ENCODE results near the gene ZNF700. TPM values are rescaled to one million over a fixed set of nuclear protein-coding genes. Genes with fewer than 3 reads are reported as not detected.
"Not testable (repeated sequence)": the region's sequence is repeated elsewhere in the genome, so short reads cannot be mapped to it uniquely, and the experiment has no call there.

The ZNF700 gene
- total and polyA plus RNA-seq, 2 donors (not counting 3 experiments of a cell fraction or from before 2014, with no cell fraction given): 2.3 to 7.9 TPM

DNA sequence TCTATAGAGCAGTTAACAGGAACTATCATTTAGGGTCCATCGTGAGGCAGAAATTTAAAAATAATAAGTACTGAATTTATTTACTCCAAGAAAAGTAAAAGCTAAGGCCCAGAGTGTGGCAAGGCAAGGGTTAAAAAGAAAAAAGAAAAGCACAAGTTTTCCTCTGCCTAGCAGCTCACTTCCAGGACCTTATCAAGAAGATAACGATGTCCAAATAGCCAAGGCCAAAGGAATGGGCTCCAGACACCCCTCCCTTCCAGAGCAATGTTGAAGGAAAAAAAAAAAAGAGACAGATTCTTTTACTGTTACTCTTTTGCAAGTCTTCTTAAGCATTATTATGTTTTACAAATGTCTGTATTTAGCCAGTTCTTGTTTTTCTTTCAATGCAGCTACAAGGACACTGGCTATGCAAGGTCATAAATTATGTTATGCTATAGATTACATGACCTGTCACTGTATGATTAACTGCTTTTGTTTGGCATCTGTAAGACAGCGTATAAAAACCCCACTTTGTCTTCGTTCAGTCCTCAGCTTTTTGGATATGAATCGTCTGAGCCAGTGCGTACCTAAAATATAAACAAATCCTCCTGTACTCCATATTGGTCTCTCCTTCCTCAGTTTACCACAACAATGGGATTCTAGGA, 2.9 kb upstream of the ZNF700 start:
- Histone ChIP-seq H3K79me2 (ENCODE audit: control insufficient read depth, insufficient read depth, low read length) (no peaks in the 10 kb centered on the region), H4K20me1 (replicated peaks; ENCODE audit: control insufficient read depth, extremely low read depth, insufficient read depth, low read length) (no peaks in the 10 kb centered on the region), H2AFZ (ENCODE audit: low read depth, low read length) (no peak overlapping the region), H3K36me3 (ENCODE audit: control insufficient read depth in 2 of 2, extremely low read depth in 1 of 2, insufficient read depth in 2 of 2, low read length in 2 of 2) (no peaks in the 10 kb centered on the region), H3K9me3 (replicated peaks; ENCODE audit: control insufficient read depth, insufficient read depth, low read length) (no peaks in the 10 kb centered on the region), H3K4me3 (replicated peaks in 1 of 3; ENCODE audit: insufficient read depth in 1 of 3, low read depth in 1 of 3, low read length in 3 of 3) (no peak overlapping the region), H3K9ac (replicated peaks; ENCODE audit: extremely low read depth, insufficient read depth, low read length) (no peak overlapping the region), H3K4me2 (ENCODE audit: insufficient read depth, low read length) (no peak overlapping the region), H3K9me1 (replicated peaks; ENCODE audit: control insufficient read depth, extremely low read depth, insufficient read depth, low read length) (no peaks in the 10 kb centered on the region), H3K27me3 (ENCODE audit: control insufficient read depth in 2 of 2, insufficient read depth in 2 of 2, low read length in 2 of 2) (no peaks in the 10 kb centered on the region), H3K27ac (ENCODE audit: insufficient read depth, low read depth, low read length) (no peak overlapping the region), H3K4me1 (ENCODE audit: control insufficient read depth, extremely low read depth, insufficient read depth, low read length) (peaks cover 15% of the 10 kb centered on the region)
- FAIRE-seq: no peak
- no peak for DNase-seq (ENCODE audit: low read depth, low spot score)
- ChIA-PET CTCF (interaction anchor here (2.5 to 4.0 kb wide), 3 partner anchors 42 to 750 kb away, joined by 20 to 162 read pairs (median 21); no protein-coding TSS in a partner anchor), POLR2A (no interaction called here)
- dilution Hi-C loops (cut with MboI; ENCODE audit: extremely low pct_ligation_motif_present, low sequenced_read_pairs): no loop called here
- no peak for TF ChIP-seq MYC (IDR thresholded peaks at IDR 0.05; ENCODE audit: low read depth, low read length)
- no peak for TF ChIP-seq EZH2 (IDR thresholded peaks at IDR 0.05; ENCODE audit: borderline replicate concordance, low read depth, low read length, severe bottlenecking)
- no peak for TF ChIP-seq CTCF (IDR thresholded peaks at IDR 0.05; ENCODE audit: extremely low read depth in 1 of 2, insufficient read depth in 1 of 2, low read depth in 1 of 2, low read length in 2 of 2)
- no peak for TF ChIP-seq JUN (IDR thresholded peaks at IDR 0.05; ENCODE audit: borderline replicate concordance, insufficient read depth, insufficient read length, low read depth)
- no peak for TF ChIP-seq FOS (IDR thresholded peaks at IDR 0.05; ENCODE audit: borderline replicate concordance, insufficient read depth, low read length)
- no peak for TF ChIP-seq POLR2AphosphoS5 (IDR thresholded peaks at IDR 0.05; ENCODE audit: insufficient read depth, low read depth, low read length)
- no peak for TF ChIP-seq POLR2A (IDR thresholded peaks at IDR 0.05; ENCODE audit: low read depth, low read length)
- no peak for TF ChIP-seq GATA2 (IDR thresholded peaks at IDR 0.05; ENCODE audit: insufficient read depth, insufficient read length, low read depth, low read length)
- TF ChIP-seq, protein P1, sequence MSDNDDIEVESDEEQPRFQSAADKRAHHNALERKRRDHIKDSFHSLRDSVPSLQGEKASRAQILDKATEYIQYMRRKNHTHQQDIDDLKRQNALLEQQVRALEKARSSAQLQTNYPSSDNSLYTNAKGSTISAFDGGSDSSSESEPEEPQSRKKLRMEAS (IDR thresholded peaks at IDR 0.05; ENCODE audit: insufficient read depth, insufficient read length): no peak
- no TSS peak for BruUV-seq (replicated peaks)
- intact Hi-C loops (cut with micrococcal nuclease): loop anchor here (5.0 kb wide), 1 partner anchor 745 kb away; the partner anchor contains the start of genes MAN2B1 and WDR83

GRCh38 chr19:11925651-11926187, 812 bp downstream of the ZNF700 start:
- POLR2A ChIA-PET: not testable (repeated sequence)
- CTCF ChIA-PET: interaction anchor here (3.2 kb wide), 1 partner anchor 38 kb away, joined by 20 read pairs; no protein-coding TSS in a partner anchor

More at GRCh38 chr19:11925651-11926187, 812 bp downstream of the ZNF700 start:
- H4K20me1 ChIP-seq (replicated peaks; ENCODE audit: control insufficient read depth, extremely low read depth, insufficient read depth, low read length); H3K9me3 ChIP-seq (replicated peaks; ENCODE audit: control insufficient read depth, insufficient read depth, low read length); H3K36me3 ChIP-seq (ENCODE audit: control insufficient read depth in 2 of 2, extremely low read depth in 1 of 2, insufficient read depth in 2 of 2, low read length in 2 of 2); H3K27me3 ChIP-seq (ENCODE audit: control insufficient read depth in 2 of 2, insufficient read depth in 2 of 2, low read length in 2 of 2); BruUV-seq (replicated peaks); H3K79me2 ChIP-seq (ENCODE audit: control insufficient read depth, insufficient read depth, low read length); FAIRE-seq; dilution Hi-C loops (cut with MboI; ENCODE audit: extremely low pct_ligation_motif_present, low sequenced_read_pairs); DNase-seq (ENCODE audit: low read depth, low spot score); H3K9me1 ChIP-seq (replicated peaks; ENCODE audit: control insufficient read depth, extremely low read depth, insufficient read depth, low read length): not testable (repeated sequence)
- H3K27ac ChIP-seq (ENCODE audit: insufficient read depth, low read depth, low read length): peak overlapping the region; percentile 64
- intact Hi-C loops (cut with micrococcal nuclease): loop anchor here (1.0 to 5.0 kb wide), 3 partner anchors 128 to 625 kb away; partner anchors contain the start of genes ZNF441, ZNF491 and ZNF564
- peak overlapping the region; percentile 95 for H3K4me2 ChIP-seq (ENCODE audit: insufficient read depth, low read length)
- H3K4me1 ChIP-seq (ENCODE audit: control insufficient read depth, extremely low read depth, insufficient read depth, low read length): peaks cover 15% of the 10 kb centered on the region
- H3K4me3 ChIP-seq (replicated peaks in 1 of 3; ENCODE audit: insufficient read depth in 1 of 3, low read depth in 1 of 3, low read length in 3 of 3): peak overlapping the region; percentile 59 to 90 (median 81)
- H3K9ac ChIP-seq (replicated peaks; ENCODE audit: extremely low read depth, insufficient read depth, low read length): peak overlapping the region; percentile 85
- H2AFZ ChIP-seq (ENCODE audit: low read depth, low read length): peak overlapping the region; percentile 98

Measured in endothelial cell of umbilical vein (primary cell).